ENCODE measurements around the gene ANKRD55.

GRCh38 chr5:56168066-56168478 is 65.1 kb downstream of the ANKRD55 start:
- no peak for TF ChIP-seq EP300 (IDR thresholded peaks at IDR 0.05; ENCODE audit: low read depth)
- no peak for TF ChIP-seq CTCF (IDR thresholded peaks at IDR 0.05)

Data from transverse colon (tissue), 3 donors.